Activated CD8-positive, alpha-beta memory T cell treated with anti-CD3 and anti-CD28 coated beads for 4 hours (primary cell): ENCODE results near the gene CORO1A.
"Not testable (repeated sequence)": the region's sequence is repeated elsewhere in the genome, so short reads cannot be mapped to it uniquely, and the experiment has no call there.

Experiments
- DNase-seq, 2 donors: peaks; one replicate each; pipeline ENCODE4 v3.0.0-alpha.2; 2020; ENCODE audit warnings: low read depth in 2 of 2

CORO1A gene

DNA sequence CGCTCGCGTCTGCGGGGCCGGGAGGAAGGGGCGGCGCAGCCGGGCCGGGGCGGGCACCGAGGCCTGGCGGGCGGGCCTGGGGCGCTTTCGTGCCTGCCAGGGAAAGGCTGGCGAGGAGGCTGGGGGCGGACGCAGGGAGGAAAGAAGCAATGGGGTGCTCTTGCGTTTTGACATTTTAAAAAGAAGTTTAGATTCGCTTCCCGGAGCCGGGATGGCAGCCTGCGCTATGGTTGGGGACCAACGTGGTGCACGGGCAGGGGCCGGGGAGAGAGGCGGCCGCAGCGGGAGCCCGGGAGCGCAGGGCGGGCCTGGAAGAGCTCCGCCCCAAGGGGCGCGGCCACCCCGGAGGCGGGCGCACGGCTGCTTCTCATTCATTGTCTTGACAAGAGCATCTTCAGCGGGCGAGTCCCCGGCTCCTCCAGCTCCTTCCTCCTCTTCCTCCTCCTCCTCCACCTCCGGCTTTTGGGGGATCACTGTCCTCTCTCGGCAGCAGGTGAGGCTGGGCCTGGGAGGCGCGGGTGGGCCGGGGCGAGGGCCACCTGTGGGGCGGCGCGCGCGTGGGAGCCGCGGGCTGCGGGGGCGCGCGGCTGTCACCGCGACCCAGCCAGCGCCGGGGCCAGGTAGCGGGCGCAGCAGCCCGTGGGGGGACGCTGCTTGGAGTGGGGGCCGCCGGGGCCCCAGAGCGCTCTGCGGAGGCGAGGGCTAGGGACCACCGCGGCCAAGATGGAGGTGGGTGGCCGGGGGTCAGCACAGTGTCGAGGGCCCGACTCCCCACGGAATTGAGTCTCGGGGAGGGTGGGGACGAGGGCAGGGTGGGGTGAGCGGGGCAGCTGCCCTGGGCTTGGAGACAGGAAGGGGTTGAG is at the start of gene CORO1A:
TSS of gene CORO1A (plus strand) at position 370 of the 863 bp plus-strand sequence. CDS start 1,608 bp downstream, outside the sequence.
- peak; percentile 59 to 64 for DNase-seq

DNA sequence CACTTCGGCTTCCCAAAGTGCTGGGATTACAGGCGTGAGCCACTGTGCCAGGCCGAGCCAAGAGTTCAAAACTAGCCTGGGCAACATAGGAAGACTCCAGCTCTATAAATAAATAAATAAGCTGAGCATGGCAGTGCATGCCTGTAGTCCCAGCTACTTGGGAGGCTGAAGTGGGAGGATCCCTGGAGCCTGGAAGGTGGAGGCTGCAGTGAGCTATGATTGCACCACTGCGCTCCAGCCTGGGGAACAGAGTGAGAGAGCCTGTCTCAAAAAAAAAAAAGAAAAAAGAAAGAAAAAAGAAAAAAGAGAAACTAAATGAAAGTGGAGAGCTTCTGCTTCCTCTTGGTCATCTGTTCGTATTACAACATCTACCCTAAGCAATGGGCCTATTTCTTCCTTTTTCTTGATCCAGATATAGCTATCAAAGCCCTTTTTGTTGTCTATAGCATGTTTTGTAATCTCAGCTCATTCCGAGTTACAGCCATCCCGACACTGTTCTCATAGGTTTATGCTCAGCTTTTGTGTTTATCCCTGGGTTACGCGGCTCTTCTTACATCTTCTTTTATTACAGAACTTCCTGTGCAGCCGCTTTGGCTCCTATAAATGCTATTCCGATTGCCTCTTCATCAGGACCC is 46.3 kb upstream of the CORO1A start:
- no peak for DNase-seq

DNA sequence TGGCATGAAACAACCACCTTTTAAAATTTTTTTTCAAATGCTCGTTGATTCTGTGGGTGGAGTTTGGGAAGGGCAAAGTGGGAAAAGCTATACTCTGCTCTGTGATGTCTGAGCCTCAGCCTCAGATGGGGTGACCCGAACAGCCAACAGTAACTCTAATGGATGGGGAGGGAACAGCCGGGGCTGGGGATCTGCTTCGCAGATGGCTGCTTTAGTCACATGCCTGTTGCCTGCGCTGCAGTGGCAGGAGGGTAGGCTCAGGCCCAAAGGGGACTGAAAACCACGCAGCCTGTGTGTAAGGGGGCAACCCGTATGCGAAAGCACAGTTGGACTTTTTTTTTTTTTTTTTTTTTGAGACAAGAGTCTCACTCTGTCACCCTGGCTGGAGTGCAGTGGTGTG is 45.5 kb upstream of the CORO1A start:
- DNase-seq = no peak

DNA sequence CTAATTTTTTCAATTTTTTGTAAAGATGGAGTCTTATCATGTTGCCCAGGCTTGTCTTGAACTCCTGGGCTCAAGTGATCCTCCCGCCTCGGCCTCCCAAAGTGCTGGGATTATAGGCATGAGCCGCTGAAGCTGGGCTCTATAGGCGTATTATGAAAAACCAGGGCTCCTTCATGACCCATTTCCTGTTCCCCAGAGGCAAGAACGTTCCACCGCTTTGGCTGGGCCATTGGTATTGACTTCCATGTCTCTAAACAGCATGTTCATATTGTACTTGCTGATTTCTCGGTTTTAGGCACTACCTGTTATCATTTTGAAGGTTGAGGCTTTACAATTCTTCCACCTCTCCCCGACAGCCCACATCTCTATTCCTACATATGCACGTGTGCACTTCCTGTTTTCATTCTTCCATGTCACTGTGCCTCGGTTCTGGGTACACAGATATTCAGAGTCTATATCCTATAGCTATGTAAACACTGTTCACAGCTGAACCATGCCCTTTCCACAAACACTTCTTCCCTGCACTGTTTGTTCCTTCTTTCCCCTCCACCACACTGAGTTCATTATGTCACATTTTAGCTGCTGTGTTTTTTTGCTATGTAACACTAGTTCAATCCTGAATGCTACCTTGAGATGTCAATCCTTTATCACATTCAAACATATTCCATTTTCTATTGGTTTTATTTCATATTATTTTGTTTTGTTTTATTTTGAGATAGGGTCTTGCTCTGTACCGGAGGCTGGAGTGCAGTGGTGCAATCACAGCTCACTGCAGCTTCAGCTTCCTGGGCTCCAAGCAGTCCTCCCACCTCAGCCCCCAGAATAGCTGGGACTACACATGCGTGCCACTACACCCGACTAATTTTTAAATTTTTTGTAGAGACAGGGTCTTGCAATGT is 43.6 kb upstream of the CORO1A start:
- DNase-seq = no peak

DNA sequence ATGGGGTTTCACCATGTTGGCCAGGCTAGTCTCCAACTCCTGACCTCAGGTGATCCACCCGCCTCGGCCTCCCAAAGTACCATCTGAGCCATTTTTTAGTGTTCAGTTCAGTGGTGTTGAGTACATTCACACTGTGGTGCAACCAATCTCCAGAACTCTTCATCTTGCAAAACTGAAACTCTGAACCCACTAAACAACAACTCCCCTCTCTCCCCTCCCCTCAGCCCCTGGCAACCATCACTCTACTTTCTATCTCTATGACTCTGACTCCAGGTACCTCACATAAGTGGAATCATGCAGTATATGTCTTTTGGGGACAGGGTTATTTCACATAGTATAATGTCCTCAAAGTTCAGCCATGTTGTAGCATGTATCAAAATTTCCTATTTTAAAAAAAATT is 41.7 kb upstream of the CORO1A start:
- DNase-seq = no peak

DNA sequence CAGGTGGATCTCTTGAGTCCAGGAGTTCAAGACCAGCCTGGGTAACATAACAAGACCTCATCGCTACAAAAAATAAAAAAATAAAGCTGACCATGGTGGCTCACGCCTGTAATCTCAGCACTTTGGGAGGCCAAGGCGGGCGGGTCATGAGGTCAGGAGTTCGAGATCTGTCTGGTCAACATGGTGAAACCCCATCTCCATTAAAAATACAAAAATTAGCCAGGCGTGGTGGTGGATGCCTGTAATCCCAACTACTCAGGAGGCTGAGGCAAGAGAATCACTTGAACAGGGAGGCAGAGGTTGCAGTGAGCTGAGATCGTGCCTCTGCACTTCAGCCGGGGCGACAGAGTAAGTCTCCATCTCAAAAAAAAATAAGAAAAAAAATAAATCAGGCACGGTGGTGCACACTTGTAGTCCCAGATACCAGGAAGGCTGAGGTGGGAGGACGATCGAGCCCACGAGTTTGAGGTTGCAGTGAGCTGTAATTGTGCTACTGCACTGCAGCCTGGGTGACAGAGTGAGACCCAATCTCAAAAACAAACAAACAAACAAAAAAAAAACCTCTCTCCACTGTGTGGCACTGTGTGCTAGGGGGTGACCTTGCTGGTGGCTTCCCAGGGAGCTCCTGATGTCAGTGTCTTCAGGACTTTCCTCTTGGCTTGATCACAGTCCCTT is 40.6 kb upstream of the CORO1A start:
- no peak for DNase-seq

DNA sequence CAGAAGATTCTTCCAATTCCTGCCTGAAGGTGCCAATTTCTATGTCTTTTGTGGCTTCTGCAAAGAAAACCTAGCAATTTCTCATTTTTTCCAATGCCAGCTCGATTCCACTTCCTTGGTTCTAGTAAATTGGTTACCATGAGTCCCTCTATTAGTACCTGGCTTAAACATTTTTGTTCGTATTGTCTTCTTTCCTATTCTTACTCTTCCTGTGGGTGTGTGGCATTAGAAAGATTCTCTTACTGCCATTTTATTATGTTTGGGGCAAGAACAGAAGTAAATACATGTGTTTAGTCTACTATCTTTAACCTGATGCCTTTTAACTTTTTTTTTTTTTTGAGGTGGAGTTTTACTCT is 40.1 kb upstream of the CORO1A start:
- no peak for DNase-seq

DNA sequence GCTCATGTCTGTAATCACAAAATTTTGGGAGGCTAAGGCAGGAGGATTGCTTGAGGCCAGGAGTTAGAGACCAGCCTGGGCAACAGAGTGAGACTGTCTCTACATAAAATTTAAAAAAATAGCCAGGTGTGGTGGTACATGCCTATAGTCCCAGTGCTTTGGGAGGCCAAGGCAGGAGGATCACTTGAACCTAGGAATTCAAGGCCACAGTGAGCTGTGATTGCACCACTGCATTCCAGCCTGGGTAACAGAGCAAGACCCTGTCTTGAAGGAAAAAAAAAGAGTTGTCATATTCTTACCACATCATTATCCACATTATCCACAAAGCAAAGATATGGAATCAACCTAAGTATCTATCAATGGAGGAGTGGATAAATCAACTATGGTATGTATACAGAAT is 39.4 kb upstream of the CORO1A start:
- DNase-seq = no peak

DNA sequence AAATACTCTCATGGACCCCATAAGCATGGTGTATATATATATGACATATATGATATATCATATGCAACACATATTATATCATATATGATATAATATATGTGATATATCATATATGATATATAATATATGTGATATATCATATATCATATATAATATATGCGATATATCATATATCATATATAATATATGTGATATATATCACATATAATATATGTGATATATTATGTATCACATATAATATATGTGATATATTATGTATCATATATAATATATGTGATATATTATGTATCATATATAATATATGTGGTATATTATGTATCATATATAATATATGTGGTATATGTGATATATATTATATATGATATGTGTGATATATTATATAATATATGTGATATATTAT is 38.5 kb upstream of the CORO1A start:
- no peak for DNase-seq

DNA sequence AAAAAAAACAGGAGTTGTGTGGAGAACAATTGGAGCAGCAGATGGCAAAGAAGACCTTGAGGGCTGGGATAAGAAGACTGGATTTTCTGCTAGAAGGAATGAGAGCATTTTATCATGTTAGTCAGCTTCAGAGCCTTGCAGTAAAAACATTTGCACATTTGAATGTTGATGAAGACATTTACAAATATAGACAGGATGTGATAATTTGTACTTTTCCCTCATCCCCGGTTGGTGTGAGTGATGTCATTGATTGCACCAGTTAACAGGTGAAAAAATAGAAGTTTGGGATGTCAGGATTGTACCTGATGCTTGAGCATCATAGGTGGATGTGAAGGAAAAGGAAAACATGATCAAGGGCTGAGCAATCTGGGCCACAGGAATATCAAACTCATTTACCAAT is 37.7 kb upstream of the CORO1A start:
- DNase-seq = no peak

DNA sequence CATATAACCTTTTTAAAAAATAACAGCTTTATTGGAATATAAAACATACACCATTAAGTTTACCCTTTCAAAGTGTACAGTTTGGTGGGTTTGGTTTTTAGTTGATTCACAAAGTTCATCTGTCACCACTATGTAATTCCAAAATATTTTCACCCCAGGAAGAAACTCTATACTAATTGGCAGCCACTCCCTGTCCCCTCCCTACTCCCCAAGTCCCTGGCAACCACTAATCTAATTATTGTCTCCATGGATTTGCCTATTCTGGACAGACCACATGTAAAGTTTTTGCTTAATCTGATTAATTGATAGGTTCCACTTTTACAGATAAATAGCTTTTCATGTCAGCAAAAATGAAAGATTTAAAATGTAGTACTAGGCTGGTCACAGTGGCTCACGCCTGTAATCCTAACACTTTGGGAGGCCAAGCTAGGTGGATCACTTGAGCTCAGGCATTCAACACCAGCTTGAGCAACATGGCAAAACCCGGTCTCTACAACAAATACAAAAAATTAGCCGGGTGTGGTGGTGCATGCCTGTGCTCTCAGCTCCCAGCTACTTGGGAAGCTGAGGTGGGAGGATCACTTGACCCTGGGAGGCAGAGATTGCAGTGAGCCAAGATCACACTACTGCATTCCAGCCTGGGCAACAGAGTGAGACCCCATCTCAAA is 35.4 kb upstream of the CORO1A start:
- DNase-seq = no peak

DNA sequence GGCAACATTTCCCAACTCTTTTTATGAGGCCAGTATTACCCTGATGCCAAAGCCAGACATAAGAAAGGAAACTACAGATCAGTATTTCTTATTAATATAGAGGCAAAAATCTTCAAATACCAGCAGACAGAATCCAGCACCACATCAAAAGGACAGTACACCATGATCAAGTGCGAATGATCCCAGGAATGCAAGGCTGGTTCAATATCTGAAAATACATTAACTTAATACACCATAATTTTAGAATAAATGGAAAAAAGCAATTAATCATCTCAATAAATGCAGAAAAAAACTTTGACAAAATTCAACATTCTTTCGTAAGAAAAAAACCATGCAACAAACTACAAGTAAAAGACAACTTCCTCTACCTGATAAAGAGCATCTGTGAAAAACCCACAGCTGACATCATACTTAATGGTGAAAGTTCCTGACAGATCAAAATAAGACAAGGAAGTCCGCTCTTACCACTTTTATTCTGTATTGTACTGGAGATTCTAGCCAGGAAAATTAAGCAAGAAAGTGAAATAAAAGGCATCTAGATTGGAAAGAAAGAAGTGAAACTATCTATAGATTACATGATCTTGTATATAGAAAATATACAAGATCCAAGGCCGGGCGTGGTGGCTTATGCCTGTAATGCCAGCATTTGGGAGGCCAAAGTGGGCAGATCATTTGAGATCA is 34.0 kb upstream of the CORO1A start:
- DNase-seq = no peak

DNA sequence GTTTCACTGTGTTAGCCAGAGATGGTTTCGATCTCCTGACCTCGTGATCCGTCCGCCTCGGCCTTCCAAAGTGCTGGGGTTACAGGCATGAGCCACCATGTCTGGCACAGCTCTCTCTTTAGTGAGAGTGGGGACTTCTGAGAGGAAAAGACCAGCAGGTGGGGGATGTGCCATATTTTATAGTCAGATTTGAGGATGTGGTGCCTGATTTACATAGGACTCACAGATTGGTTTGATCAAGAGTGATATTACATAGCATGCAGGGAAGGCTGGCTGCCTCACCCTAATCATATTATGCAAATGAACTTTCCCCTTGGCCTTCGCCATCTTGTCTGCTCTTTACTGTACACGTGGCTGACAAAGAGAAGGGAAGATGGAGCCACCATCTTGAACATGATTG is 32.3 kb upstream of the CORO1A start:
- no peak for DNase-seq

DNA sequence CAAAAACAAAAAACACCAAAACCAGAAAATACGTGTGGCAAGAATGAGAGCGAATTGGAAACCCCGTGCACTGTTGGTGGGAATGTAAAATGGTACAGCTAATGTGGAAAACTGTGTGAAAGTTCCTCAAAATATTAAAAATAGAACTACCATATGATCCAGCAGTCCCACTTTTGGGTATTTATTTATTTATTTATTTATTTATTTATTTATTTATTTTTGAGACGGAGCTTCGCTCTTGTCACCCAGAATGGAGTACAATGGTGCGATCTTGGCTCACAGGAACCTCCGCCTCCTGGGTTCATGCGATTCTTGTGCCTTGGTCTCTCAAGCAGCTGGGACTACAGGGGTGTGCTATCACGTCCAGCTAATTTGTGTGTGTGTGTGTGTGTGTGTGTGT is 30.9 kb upstream of the CORO1A start:
- DNase-seq = no peak

DNA sequence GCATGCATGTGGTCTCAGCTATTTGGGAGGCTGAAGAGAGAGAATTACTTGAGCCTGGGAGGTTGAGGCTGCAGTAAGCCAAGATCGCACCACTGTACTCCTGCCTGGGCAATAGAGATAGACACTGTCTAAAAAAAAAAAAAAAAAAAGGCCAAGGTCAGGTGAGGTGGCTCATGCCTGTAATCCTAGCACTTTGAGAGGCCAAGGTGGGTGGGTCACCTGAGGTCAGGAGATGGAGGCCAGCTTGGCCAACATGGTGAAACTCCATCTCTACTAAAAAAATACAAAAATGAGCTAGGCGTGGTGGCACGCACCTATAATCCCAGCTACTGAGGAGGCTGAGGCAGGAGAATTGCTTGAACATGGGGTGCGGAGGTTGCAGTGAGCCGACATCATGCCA is 28.2 kb upstream of the CORO1A start:
- DNase-seq = no peak

DNA sequence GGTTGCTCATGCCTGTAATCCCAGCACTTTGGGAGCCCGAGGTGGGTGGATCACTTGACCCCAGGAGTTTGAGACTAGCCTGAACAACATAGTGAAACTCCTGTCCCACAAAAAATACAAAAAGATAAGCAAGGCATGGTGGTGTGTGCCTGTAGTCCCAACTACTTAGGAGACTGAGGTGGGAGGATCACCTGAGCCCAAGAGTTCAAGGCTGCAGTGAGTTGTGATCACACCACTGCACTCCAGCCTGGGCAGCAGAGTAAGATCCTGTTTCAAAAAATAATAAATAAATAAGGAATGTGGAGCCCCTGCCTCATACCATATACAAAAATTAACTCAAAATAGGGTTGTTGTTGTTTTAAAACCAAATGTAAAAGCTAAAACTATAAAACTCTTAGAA is 26.2 kb upstream of the CORO1A start:
- no peak for DNase-seq

DNA sequence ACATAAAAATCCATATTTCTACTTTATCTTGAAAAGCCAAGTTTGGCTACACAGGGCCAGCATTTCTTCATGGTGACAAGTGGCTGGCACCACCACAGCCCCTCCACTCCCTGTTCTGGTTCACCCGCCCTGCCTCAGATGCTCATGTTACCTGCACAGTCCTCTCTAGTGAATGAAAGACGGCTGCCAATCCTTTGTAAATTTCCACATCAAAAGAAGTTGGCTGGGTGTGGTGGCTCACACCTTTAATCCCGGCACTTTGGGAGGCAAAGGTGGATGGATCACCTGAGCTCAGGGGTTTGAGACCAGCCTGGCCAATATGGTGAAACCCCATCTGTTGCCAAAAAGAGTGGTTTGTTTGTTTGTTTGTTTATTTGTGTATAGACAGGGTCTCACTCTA is 19.9 kb upstream of the CORO1A start:
- no peak for DNase-seq

DNA sequence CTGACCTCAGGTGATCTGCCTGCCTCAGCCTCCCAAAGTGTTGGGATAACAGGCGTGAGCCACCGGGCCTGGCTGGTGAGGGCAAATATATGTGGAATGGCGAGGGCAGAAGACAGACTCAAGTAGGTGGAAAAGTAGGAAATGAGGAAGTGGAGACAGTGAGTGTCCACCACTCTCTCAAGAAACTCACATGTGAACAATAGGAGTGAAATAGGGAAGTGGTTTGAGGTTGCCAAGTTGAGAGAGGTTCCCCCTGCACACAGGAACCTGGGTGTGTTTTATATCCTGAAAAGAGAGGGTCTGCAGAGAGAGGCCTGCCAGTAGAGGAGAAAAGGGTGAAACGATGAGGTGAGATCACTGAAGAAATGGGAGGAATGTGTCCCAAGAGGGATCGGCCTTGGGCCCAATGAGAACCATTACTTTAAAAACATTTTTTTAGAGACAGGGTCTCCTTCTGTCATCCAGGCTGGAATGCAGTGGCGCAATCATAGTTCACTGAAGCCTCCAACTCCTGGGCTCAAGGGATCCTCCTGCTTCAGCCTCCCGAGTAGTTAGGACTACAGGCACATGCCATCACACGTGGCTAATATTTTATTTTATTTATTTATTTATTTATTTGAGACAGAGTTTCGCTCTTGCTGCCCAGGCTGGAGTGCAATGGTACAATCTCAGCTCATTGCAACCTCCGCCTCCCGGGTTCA is 17.1 kb upstream of the CORO1A start:
- DNase-seq = no peak

DNA sequence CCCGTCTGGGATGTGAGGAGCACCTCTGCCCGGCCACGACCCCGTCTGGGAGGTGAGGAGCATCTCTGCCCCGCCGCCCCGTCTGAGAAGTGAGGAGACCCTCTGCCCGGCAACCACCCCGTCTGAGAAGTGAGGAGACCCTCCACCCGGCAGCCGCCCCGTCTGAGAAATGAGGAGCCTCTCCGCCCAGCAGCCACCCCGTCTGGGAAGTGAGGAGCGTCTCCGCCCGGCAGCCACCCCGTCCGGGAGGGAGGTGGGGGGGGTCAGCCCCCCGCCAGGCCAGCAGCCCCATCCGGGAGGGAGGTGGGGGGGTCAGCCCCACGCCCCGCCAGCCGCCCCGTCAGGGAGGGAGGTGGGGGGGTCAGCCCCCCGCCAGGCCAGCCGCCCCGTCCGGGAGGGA is 14.7 kb upstream of the CORO1A start:
- not testable (repeated sequence) for DNase-seq

DNA sequence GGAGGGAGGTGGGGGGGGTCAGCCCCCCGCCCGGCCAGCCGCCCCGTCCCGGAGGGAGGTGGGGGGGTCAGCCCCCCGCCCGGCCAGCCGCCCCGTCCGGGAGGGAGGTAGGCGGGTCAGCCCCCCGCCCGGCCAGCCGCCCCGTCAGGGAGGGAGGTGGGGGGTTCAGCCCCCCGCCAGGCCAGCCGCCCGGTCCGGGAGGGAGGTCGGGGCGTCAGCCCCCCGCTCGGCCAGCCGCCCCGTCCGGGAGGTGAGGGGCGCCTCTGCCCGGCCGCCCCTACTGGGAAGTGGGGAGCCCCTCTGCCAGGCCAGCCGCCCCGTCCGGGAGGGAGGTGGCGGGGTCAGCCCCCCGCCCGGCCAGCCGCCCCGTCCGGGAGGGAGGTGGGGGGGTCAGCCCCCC is 14.0 kb upstream of the CORO1A start:
- DNase-seq = not testable (repeated sequence)
